Posterior vena cava (tissue), 2 donors: ENCODE data around the gene CFAP97D2. TPM values are rescaled to one million over a fixed set of nuclear protein-coding genes. Genes with fewer than 3 reads are reported as not detected.
"Not testable (repeated sequence)": the region's sequence is repeated elsewhere in the genome, so short reads cannot be mapped to it uniquely, and the experiment has no call there.

ENCODE experiments used
- DNase-seq: peaks from one replicate; pipeline ENCODE4 v3.0.0-alpha.2; 2020; ENCODE audit warnings: low spot score
- intact Hi-C, 2 donors: fragments of 100-400 bp; cut with DNase I; formaldehyde crosslinking; loops; one replicate each; pipeline versions ENCODE4 v1.14.1 to v1.14.2; 2022 to 2023
- total RNA-seq, 2 donors: library from RNA; stranded (reverse); fragmentation: NEBNext Ultra II Directional; extraction: Animal tissue kit (Norgen Biotek cat#: 25700); gene quantifications; one replicate each; pipeline ENCODE4 v1.2.1, GENCODE V29; 2021
- donor health status: DM: yes; HTN: yes; CAD: no.
- donor health status: DM: yes; HTN: yes; CAD: no.

The CFAP97D2 gene
- total RNA-seq, 2 donors from 2014 or later, result not detected

DNA sequence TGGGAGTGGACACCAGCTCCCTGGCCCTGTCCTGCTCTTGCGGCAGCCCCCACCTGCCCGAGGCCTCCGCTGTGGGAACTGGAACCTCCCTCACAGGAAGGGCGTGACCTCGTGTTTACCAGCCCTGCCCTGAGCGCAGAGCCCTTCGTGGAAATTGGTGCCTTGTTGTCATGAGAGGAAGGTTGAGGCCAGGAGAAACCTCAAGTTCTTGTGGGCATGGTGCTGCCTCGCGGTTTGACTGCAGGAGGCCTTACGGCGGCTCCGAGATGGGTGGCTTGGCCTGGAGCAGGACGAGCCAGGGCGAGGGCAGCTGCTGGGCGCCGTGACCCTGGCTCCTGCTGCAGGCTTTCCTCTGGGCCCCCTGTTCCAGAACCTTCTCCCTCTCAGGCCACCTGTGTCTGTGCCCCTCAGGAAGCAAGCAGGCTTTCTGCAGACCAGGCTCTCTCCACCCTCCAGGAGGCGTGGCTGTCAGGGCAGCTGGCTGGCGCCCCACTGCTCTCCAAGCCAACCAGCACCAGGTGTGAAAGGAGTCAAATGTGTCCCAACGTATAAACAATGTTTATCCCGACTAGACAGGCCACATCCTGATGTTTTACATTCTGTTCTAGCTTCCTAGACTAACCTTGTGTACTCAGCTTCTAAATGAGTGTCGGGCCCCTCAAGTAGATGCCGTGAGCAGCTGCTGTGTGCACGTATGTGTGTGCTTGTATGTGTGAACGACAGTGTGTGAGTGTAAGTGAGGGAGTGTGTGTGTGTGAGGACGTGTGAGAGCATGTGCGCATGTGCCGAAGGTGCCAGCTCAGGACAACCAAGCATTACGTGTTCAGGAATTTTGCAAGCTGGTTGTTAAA lies 36.2 kb upstream of the CFAP97D2 start:
- intact Hi-C loops, result no loop called here
- peak; percentile 81 for DNase-seq

DNA sequence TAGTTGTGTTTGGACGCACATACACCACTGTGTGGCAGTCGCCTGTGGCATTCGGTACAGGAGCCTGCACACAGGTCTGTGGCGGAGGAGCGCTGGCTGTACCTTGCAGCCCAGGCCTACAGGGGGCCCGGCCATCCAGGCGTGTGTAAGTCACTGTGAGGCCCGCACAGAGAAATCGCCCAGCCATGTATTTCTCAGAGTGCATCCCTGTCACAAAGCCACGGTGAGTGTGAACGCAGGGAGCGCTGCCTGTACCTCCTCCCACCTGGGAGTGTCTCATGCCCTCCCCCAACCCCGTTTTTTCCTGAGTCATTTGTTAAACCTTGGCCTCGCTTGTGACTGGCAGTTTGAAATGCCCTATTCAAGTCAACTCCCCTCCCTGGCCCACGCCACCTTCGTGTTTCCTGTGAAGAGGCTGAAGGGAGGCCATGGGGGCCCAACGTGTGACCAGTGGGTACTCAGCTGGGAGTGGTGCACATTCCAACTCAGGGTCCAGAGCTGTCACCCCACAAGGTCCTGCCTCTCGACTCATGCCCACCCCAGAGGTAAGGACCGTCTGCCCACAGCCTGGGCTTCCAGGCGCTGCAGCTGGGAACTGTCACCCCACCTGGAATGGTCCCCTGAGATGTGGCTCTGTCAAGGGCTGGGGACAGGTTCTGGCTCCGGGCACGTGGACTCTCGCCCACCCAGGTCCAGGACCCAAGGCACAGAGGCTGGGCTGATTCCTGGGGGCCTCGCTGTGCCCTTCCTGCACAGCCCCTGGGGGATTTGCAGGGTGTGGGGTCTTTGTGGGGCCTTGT lies 35.1 kb upstream of the CFAP97D2 start:
- intact Hi-C loops, result no loop called here
- peak; percentile 66 for DNase-seq

DNA sequence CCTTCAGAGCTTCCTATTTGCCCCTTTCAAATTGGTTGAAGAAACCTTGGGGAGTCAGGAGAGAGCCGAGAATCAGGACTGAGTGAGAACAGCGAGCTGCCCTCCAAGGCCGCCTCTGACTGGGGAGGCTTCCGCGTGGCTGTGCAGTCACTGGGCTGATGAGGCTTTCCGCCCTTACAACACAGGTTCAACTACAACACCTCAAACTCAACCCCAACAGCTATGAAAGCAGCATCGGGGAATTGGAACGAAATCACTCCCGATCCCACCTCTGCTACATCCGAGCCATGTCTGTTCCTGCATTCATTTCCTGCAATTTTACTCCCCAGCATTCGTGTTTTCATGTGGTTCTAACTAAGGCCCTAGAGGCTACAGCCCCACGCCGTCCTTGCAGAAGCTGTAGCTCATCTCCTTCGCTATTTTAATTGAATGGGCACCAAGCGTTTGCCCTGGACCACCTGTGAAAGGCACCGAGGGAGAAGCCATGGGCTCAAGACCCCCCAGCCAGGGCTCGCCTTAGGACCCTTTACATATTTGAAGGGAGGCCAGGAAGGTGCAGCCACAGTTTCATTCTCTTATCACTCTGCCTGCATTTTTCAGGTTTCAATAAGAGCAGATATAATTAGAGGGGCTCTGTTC lies 34.3 kb upstream of the CFAP97D2 start:
- DNase-seq, result peak; percentile 73
- intact Hi-C loops, result no loop called here

DNA sequence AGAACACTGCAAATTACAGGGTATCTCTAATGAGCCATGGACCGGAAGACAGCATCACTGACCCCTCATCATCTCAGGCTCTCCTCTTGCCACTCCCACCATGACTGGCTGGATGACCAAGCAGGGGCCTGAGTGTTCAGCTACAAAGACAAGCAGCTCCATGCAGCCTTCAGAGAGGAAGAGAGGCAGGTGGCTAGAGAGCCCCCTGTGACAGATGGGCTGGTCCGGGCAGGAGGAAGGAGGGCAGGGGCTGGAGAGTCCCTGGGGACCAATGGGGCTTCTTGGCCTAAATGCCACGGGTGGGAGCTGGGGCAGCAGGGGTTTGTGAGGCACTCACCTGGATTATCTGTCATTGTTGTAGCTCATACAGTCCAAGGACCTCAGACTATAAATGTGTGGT lies 33.8 kb upstream of the CFAP97D2 start:
- intact Hi-C loops, result no loop called here
- peak; percentile 68 for DNase-seq

DNA sequence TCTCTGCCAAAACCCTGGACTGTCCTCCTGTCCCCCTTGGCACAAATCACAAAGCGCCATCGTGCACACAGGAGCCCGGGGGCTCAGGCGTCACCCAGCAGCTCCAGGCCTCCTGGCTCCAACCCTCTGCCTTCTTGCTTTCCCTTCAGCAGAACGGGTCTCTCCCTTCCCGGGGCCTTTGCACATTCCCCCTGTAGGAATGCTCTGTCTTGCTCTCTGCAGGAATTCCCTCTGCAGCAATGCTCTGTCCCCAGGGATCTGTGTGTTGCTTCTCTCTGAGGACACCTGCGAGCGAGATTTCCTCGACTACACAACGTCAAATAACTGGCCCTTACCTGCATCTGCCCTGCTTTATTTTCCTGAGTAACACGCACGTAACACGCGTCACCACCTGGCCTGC lies 33.3 kb upstream of the CFAP97D2 start:
- intact Hi-C loops, result no loop called here
- no peak for DNase-seq

DNA sequence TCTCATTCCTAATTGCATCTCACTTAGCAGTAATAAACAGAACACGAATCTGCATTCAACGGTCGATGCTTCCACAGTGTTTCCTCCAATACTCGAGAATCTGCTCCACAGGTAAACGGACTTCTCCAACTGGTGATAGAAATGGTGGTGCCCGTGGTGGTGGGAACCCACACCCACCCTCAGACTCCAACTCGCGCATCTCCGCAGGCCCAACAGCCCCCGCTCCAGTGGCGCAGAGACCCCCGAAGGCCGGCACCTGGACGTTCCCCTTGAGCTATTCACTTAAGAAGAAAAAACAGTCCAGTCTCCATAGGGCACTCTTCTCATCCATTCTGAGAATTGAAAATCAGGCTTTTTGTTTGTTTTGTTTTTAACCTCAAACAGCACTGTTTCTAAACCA lies 32.9 kb upstream of the CFAP97D2 start:
- intact Hi-C loops, result no loop called here
- DNase-seq, result peak; percentile 58

GRCh38 chr13:114146629-114147028 lies 32.4 kb upstream of the CFAP97D2 start:
- peak; percentile 57 for DNase-seq
- intact Hi-C loops, result no loop called here

DNA sequence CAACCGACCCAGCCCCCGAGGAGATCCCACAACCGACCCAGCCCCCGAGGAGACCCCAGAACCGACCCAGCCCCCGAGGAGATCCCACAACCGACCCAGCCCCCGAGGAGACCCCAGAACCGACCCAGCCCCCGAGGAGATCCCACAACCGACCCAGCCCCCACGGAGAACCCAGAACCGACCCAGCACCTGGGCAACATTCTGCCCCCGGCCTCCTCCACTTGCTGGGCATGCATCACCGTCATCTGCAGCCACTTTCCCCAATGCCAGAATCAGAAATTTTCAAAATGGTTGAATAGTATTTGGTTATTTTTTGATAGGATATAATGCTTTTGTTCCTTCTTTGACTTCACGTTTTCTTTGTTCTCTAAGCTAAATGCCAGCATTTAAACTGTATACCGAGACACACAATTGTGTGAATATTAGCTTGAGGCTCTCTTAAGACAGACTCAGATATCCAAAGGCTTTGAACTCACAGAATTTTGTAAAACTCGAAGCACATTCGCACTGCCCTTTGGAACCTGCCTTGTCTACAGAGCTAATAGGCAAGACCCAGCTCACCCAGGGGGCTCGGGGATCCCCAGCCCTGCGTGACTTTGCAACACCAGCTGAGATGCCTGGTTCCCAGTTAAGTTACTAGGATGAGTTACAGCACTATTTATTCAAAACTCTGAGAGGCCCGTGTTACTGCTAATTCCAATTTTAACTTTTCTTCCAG lies 31.1 kb upstream of the CFAP97D2 start:
- peak; percentile 52 for DNase-seq

GRCh38 chr13:114148521-114148855 lies 30.6 kb upstream of the CFAP97D2 start:
- peak; percentile 47 for DNase-seq
- intact Hi-C loops, result no loop called here

More for the DNA sequence above, 31.1 kb upstream of the CFAP97D2 start:
- intact Hi-C loops, result no loop called here

DNA sequence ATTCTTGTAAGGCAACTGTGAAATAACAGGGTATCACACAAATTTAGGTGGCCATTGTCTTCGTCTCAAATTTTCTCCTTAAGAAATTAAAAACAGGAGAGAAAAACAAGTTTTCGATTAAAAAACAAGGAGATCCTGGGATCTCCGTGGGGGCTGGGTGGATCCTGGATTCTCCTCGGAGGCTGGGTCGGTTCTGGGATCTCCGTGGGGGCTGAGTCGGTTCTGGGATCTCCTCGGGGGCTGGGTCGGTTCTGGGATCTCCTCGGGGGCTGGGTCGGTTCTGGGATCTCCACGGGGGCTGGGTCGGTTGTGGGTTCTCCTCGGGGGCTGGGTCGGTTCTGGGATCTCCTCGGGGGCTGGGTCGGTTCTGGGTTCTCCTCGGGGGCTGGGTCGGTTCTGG lies 30.2 kb upstream of the CFAP97D2 start:
- DNase-seq, intact Hi-C loops: not testable (repeated sequence)

GRCh38 chr13:114149774-114150740 lies 29.0 kb upstream of the CFAP97D2 start:
- intact Hi-C loops, result no loop called here

GRCh38 chr13:114151031-114151430 lies 28.0 kb upstream of the CFAP97D2 start:
- no peak for DNase-seq
- intact Hi-C loops, result no loop called here

More at GRCh38 chr13:114149774-114150740, 29.0 kb upstream of the CFAP97D2 start:
- DNase-seq, result no peak

DNA sequence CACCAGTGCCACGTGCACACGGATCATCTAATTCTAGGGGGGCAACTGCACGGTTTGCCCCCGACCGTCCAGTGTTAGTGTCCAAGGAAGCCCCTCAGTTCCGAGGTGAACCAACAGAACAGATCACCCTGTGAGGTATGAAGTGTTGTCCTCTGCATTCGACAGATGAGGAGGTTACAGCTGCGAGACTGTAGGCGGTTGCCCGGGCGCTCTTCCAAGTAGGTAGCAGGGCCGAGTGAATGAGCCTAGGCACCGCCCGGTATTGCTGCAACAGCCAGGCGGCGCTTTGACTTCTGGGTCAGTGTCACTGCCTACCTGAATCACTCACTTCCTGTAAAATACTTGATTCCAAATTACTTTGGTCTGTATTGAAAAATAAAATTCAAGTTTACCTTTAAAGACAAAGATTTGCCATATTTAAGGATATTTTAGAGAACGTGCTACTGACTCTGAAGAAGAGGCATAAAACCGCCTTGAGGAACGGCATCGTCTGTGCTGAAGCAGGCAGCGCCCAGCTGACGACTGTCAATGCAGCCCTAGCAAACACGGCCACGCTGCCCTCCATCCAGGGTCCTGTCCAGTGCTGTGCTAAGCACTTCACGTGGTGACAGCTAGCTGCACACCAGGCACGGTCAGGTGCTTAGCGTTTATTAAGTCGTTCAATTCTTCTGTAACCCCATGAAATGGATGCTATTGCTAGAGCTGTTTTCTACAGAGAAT lies 27.3 kb upstream of the CFAP97D2 start:
- peak; percentile 78 for DNase-seq
- intact Hi-C loops, result no loop called here

- peak; percentile 58 for DNase-seq
- intact Hi-C loops, result no loop called here
Observed at GRCh38 chr13:114152285-114152645, 26.8 kb upstream of the CFAP97D2 start.

DNA sequence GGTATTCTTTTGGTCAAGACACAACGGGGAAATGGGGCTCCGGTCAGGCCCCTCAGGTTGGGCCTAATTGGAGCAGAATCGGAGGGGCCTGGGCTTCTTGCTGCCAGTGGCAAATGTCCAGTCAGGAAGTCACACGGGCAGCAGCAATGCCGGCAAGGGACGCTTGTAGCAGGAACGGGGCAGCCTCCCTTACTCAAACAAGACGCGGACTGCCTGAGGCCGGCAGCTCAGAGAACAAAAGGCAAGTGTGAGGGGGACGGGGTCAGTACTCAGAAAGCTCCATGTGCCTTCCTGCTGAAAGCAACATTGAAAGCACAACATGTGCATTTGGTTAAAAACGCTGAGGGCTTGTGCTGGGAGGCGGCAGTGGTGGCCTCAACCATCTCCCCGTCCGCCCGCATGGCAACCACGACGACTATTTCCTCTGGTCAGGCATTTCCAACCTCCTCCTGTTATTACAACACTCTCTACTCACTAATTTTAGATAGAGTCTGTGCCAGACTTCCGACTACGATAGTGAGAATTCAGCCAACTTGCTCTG lies 26.2 kb upstream of the CFAP97D2 start:
- DNase-seq, result peak; percentile 80
- intact Hi-C loops, result no loop called here

DNA sequence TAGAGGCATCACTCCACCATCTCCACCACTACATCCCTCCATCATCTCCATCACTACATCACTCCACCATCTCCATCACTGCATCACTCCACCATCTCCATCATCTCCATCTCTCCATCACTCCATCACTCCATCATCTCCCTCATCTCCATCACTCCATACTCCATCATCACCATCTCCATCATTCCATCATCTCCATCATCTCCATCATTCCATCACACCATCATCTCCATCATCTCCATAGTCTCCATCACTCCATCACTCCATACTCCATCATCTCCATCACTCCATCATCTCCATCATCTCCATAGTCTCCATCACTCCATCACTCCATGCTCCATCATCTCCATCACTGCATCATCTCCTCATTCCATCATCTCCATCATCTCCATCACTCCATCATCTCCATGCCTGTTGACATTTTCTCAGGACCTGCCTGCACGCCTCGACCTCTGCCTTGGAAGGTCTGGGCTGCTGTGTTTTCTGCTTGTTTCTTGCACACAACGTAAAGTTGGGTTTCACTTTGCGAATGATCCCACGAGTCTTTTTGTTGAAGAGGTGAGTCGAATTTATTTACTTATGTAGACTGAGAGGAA lies 25.5 kb upstream of the CFAP97D2 start:
- intact Hi-C loops, result no loop called here

GRCh38 chr13:114154476-114154875 lies 24.6 kb upstream of the CFAP97D2 start:
- intact Hi-C loops, result no loop called here
- no peak for DNase-seq

More for the DNA sequence above, 25.5 kb upstream of the CFAP97D2 start:
- DNase-seq, result no peak
